Smooth muscle cell (in vitro differentiated cells): ENCODE measurements around the gene TFR2. TPM values are rescaled to one million over a fixed set of nuclear protein-coding genes. Genes with fewer than 3 reads are reported as not detected.

Source experiments
- DNase-seq: peaks from one replicate; lab custom pipeline; 2025; ENCODE audit not compliant: unreplicated experiment; lab: John Stamatoyannopoulos, UW
- H2AFZ ChIP-seq: fragments of 200-600 bp; sonication (generic); 2 replicates; pipeline ENCODE4 v1.6.0; 2016; ENCODE audit warnings: antibody characterized with exemption, low read depth, mild to moderate bottlenecking
- H3F3A ChIP-seq: fragments of 200-600 bp; sonication (generic); 2 replicates; pipeline ENCODE4 v1.6.0; 2017; ENCODE audit warnings: antibody characterized with exemption, low read depth
- H3K27ac ChIP-seq: fragments of 200-600 bp; sonication (generic); 2 replicates; pipeline ENCODE4 v1.5.1; 2016; ENCODE audit warnings: low read depth, mild to moderate bottlenecking
- H3K27me3 ChIP-seq: fragments of 200-600 bp; sonication (generic); 2 replicates; pipeline ENCODE4 v1.6.1; 2016; ENCODE audit warnings: low read depth, mild to moderate bottlenecking
- H3K36me3 ChIP-seq: fragments of 200-600 bp; sonication (generic); 2 replicates; pipeline ENCODE4 v1.5.1; 2016; ENCODE audit warnings: low read depth
- H3K4me1 ChIP-seq: fragments of 200-600 bp; sonication (generic); 2 replicates; pipeline ENCODE4 v1.5.1; 2016; ENCODE audit warnings: low read depth
- H3K4me2 ChIP-seq: fragments of 200-600 bp; sonication (generic); 2 replicates; pipeline ENCODE4 v1.6.0; 2016; ENCODE audit warnings: mild to moderate bottlenecking
- H3K4me3 ChIP-seq: fragments of 200-600 bp; sonication (generic); 2 replicates; pipeline ENCODE4 v1.5.1; 2016; ENCODE audit warnings: mild to moderate bottlenecking
- H3K79me2 ChIP-seq: fragments of 200-600 bp; sonication (generic); 2 replicates; pipeline ENCODE4 v1.6.0; 2016; ENCODE audit warnings: low read depth, mild to moderate bottlenecking
- H3K9ac ChIP-seq: fragments of 200-600 bp; sonication (generic); 2 replicates; pipeline ENCODE4 v1.6.0; 2016; ENCODE audit warnings: low read depth
- H3K9me3 ChIP-seq: fragments of 200-600 bp; sonication (generic); replicated peaks from 2 replicates; pipeline ENCODE4 v1.5.1; 2016; ENCODE audit warnings: low read depth
- H4K20me1 ChIP-seq: fragments of 200-600 bp; sonication (generic); 2 replicates; pipeline ENCODE4 v1.6.0; 2016; ENCODE audit warnings: low read depth
- WGBS: methylation state at CpG from one replicate; pipeline ENCODE4 v1.1.7; 2016; ENCODE audit warnings: low lambda C conversion rate; 5-methylcytosine and 5-hydroxymethylcytosine counted together
- polyA plus RNA-seq: library from polyadenylated mRNA; unstranded; fragments of >200 nt; fragmentation: Nextera tagmentation; extraction: Ambion mirVana; gene quantifications from 2 replicates; pipeline ENCODE4 v1.2.1, GENCODE V29; 2016
- total RNA-seq: library from RNA; depleted of rRNA; stranded (reverse); fragments of >200 nt; gene quantifications from 2 replicates; pipeline ENCODE4 v1.2.3, GENCODE V29; 2014
- TF ChIP-seq, protein P1 (sequence below): fragments of 200-600 bp; sonication (generic); IDR thresholded peaks from 2 replicates; pipeline ENCODE4 v1.5.1; 2017; ENCODE audit warnings: borderline replicate concordance, mild to moderate bottlenecking, antibody characterized with exemption; ENCODE audit not compliant: insufficient read depth, poor library complexity, severe bottlenecking

The TFR2 gene
- total and polyA plus RNA-seq, 2 experiments from 2014 or later = 1.9 to 3.2 TPM

DNA sequence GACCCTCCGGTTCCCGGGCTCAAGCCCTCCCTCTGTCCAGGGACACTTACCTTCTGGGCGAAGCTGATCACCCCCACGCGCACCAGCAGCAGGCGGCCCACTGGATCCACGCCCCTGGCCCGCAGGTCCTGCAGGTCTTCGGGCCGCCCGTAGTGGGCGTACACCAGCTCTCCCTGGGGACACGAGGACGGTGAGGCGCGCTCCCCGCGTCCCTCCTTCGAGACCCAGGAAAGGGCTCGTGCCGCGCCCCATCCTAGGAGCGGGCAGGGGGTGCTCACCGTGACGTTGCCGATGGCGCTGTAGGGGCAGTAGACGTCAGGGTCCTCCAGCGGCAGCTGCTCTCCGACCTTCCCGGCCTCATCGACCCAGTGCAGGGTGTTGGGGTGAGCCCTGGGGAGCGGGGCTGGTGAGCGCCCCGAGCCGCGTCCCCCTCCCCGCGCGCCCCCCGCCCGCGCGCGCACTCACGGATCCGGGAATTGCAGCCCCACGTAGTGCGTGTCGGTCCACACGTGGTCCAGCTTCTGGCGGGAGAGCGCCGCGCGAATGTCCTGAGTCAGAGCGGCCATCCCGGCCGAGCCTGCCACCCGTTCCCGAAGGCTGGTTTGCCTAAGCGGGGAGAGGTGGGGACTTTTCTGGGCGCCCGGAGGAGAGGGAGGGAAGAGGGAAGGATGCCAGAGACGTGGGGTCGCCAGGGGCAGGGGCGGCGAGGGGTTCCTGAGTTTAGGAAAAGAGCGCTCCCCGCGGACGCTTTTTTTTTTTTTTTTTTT, 8.2 kb downstream of the TFR2 start:
- peak; percentile 31 for DNase-seq
- H3K79me2 ChIP-seq = no peaks in the 10 kb centered on the region
- no peaks in the 10 kb centered on the region for H3F3A ChIP-seq
- H3K9ac ChIP-seq = no peak overlapping the region
- H4K20me1 ChIP-seq = no peaks in the 10 kb centered on the region
- H3K36me3 ChIP-seq = no peaks in the 10 kb centered on the region
- WGBS = 3% methylated on average over 45 of the region's 72 CpGs
- no peaks in the 10 kb centered on the region for H3K4me1 ChIP-seq
- no peaks in the 10 kb centered on the region for H3K9me3 ChIP-seq
- no peak overlapping the region for H3K27ac ChIP-seq
- TF ChIP-seq, protein P1, sequence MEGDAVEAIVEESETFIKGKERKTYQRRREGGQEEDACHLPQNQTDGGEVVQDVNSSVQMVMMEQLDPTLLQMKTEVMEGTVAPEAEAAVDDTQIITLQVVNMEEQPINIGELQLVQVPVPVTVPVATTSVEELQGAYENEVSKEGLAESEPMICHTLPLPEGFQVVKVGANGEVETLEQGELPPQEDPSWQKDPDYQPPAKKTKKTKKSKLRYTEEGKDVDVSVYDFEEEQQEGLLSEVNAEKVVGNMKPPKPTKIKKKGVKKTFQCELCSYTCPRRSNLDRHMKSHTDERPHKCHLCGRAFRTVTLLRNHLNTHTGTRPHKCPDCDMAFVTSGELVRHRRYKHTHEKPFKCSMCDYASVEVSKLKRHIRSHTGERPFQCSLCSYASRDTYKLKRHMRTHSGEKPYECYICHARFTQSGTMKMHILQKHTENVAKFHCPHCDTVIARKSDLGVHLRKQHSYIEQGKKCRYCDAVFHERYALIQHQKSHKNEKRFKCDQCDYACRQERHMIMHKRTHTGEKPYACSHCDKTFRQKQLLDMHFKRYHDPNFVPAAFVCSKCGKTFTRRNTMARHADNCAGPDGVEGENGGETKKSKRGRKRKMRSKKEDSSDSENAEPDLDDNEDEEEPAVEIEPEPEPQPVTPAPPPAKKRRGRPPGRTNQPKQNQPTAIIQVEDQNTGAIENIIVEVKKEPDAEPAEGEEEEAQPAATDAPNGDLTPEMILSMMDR = peak; percentile 29
- H3K27me3 ChIP-seq = no peaks in the 10 kb centered on the region
- H3K4me2 ChIP-seq = peak overlapping the region; percentile 81
- H3K4me3 ChIP-seq = peak overlapping the region; percentile 42
- peak overlapping the region; percentile 77 for H2AFZ ChIP-seq

DNA sequence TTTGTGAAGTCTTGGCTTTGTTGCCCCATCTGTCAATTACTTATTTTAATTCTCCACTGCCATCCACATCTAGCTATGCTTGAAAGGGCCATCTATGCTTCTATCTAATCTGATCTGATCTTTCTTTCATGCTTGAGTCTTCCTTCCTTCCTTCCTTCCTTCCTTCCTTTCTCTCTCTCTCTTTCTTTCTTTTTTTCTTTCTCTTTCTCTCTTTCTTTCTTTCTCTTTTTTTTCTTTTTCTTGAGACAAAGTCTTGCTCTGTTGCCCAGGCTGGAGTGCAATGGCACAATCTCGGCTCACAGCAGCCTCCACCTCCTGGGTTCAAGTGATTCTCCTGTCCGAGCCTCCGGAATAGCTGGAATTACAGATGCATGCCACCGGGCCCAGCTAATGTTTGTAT, 11.3 kb downstream of the TFR2 start:
- Histone ChIP-seq H3F3A (no peaks in the 10 kb centered on the region), H3K9ac (no peak overlapping the region), H3K4me2 (no peak overlapping the region), H2AFZ (no peak overlapping the region), H4K20me1 (no peaks in the 10 kb centered on the region), H3K27me3 (no peaks in the 10 kb centered on the region), H3K4me3 (no peak overlapping the region), H3K27ac (no peak overlapping the region), H3K79me2 (no peaks in the 10 kb centered on the region), H3K4me1 (peaks cover 3% of the 10 kb centered on the region), H3K9me3 (no peaks in the 10 kb centered on the region), H3K36me3 (no peaks in the 10 kb centered on the region)
- TF ChIP-seq, protein P1 = no peak
- DNase-seq = no peak
- WGBS = 93% methylated on average over 4 of the region's 4 CpGs

DNA sequence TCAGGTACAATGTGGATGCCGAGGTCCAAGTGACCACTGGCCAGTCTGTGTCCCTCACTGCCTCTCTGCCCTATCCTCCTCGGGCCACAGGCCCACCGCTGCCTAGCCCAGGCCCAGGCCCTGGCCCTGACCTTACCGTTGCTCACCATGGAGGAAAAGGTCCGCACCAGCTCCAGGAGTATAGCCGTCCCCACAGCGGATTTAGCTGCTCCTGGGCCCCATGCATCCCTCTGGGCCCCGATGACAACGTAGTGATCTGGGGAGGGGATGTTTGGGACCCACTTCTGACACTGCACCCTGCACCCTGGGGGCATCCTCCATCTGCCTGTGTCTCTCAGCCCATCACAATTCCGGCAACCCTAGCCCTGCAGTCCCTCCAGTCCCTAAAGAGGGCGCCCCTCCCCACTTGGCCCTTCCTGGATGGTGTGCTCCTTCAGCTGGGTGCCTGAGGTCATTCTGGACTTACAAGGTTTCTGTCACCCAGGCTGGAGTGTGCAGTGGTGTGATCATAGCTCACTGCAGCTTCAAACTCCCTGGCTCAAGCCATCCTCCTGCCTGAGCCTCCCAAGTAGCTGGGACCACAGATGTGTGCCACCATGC, 12.1 kb downstream of the TFR2 start:
- Histone ChIP-seq H4K20me1 (no peaks in the 10 kb centered on the region), H3K4me2 (no peak overlapping the region), H3K27me3 (no peaks in the 10 kb centered on the region), H3K9me3 (no peaks in the 10 kb centered on the region), H3K27ac (no peak overlapping the region), H3F3A (no peaks in the 10 kb centered on the region), H3K9ac (no peak overlapping the region), H3K79me2 (no peaks in the 10 kb centered on the region), H2AFZ (no peak overlapping the region), H3K4me1 (peaks cover 3% of the 10 kb centered on the region), H3K4me3 (no peak overlapping the region), H3K36me3 (no peaks in the 10 kb centered on the region)
- TF ChIP-seq, protein P1 = peak; percentile 5
- no peak for DNase-seq
- WGBS = 64% methylated on average over 11 of the region's 11 CpGs

DNA sequence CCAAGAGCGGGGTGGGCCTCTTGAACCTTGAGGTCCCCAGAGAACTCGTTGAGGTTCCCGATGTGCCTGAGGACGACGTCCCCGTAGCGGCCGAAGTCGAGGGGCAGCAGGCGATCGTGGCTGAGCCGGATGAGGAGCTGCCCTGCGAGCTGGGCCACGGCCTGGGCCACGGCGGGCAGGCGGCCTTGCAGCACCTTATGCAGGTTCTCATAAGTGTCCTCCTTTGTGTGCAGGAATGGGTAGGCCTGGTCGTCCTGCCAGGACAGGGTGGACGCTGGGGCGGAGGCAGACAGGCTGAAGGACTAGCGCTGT, 14.2 kb downstream of the TFR2 start:
- H3K4me2 ChIP-seq = no peak overlapping the region
- no peak overlapping the region for H3K9ac ChIP-seq
- no peaks in the 10 kb centered on the region for H3K27me3 ChIP-seq
- H3K4me1 ChIP-seq = peaks cover 3% of the 10 kb centered on the region
- no peaks in the 10 kb centered on the region for H4K20me1 ChIP-seq
- no peak overlapping the region for H3K4me3 ChIP-seq
- H2AFZ ChIP-seq = no peak overlapping the region
- TF ChIP-seq, protein P1 = no peak
- H3F3A ChIP-seq = no peaks in the 10 kb centered on the region
- no peak overlapping the region for H3K27ac ChIP-seq
- 92% methylated on average over 21 of the region's 21 CpGs for WGBS
- no peaks in the 10 kb centered on the region for H3K79me2 ChIP-seq
- no peaks in the 10 kb centered on the region for H3K36me3 ChIP-seq
- H3K9me3 ChIP-seq = no peaks in the 10 kb centered on the region
- no peak for DNase-seq
